C4-2B (cell line): ENCODE measurements around the gene NDUFV2.
"Not testable (repeated sequence)": the region's sequence is repeated elsewhere in the genome, so short reads cannot be mapped to it uniquely, and the experiment has no call there.

Source experiments
- ZFX ChIP-seq: fragments of 450-650 bp; IDR thresholded peaks from 2 replicates; pipeline ENCODE4 v1.6.1; 2017
- TF ChIP-seq, protein P1 (sequence below): fragments of 450-650 bp; conservative IDR thresholded peaks from 2 replicates; pipeline ENCODE4 v1.5.1; 2017; ENCODE audit warnings: mild to moderate bottlenecking

DNA sequence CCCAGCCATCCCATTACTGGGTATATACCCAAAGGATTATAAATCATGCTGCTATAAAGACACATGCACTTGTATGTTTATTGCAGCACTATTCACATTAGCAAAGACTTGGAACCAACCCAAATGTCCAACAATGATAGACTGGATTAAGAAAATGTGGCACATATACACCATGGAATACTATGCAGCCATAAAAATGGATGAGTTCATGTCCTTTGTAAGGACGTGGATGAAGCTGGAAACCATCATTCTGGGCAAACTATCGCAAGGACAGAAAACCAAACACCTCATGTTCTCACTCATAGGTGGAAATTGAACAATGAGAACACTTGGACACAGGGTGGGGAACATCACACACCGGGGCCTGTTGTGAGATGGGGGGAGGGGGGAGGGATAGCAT lies 9.4 kb upstream of the NDUFV2 start:
- TF ChIP-seq, protein P1, sequence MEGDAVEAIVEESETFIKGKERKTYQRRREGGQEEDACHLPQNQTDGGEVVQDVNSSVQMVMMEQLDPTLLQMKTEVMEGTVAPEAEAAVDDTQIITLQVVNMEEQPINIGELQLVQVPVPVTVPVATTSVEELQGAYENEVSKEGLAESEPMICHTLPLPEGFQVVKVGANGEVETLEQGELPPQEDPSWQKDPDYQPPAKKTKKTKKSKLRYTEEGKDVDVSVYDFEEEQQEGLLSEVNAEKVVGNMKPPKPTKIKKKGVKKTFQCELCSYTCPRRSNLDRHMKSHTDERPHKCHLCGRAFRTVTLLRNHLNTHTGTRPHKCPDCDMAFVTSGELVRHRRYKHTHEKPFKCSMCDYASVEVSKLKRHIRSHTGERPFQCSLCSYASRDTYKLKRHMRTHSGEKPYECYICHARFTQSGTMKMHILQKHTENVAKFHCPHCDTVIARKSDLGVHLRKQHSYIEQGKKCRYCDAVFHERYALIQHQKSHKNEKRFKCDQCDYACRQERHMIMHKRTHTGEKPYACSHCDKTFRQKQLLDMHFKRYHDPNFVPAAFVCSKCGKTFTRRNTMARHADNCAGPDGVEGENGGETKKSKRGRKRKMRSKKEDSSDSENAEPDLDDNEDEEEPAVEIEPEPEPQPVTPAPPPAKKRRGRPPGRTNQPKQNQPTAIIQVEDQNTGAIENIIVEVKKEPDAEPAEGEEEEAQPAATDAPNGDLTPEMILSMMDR: not testable (repeated sequence)
- TF ChIP-seq ZFX: not testable (repeated sequence)
